HG03159 (cell line): Measurements from ENCODE around the gene RNASEH2B.

Source experiments
- ATAC-seq: cut with Tn5 transposase; IDR thresholded peaks from one replicate; pipeline ENCODE4 v1.9.1; 2021; ENCODE audit warnings: mild to moderate bottlenecking, moderate library complexity; ENCODE audit not compliant: unreplicated experiment

The RNASEH2B gene

GRCh38 chr13:50991579-50992521, 82.3 kb downstream of the RNASEH2B start:
- ATAC-seq, result peak; percentile 91

GRCh38 chr13:50993371-50993770, 83.8 kb downstream of the RNASEH2B start:
- ATAC-seq, result no peak

- no peak for ATAC-seq
These were observed 84.3 kb downstream of the RNASEH2B start for GRCh38 chr13:50993934-50994333.

GRCh38 chr13:50994651-50995050, 85.1 kb downstream of the RNASEH2B start:
- no peak for ATAC-seq

GRCh38 chr13:50995854-50996253, 86.3 kb downstream of the RNASEH2B start:
- ATAC-seq, result no peak

- ATAC-seq, result no peak
These were observed 88.7 kb downstream of the RNASEH2B start for GRCh38 chr13:50998326-50998725.

- ATAC-seq, result no peak
These were observed 90.0 kb downstream of the RNASEH2B start for GRCh38 chr13:50999641-51000040.

- ATAC-seq, result no peak
These were observed 90.5 kb downstream of the RNASEH2B start for GRCh38 chr13:51000061-51000460.

GRCh38 chr13:51000571-51001260, 91.1 kb downstream of the RNASEH2B start:
- no peak for ATAC-seq

- ATAC-seq, result no peak
These were observed 91.7 kb downstream of the RNASEH2B start for GRCh38 chr13:51001335-51001734.

- no peak for ATAC-seq
These were observed 93.1 kb downstream of the RNASEH2B start for GRCh38 chr13:51002736-51003135.

GRCh38 chr13:51003642-51004041, 94.1 kb downstream of the RNASEH2B start:
- no peak for ATAC-seq

GRCh38 chr13:51004111-51004865, 94.7 kb downstream of the RNASEH2B start:
- no peak for ATAC-seq

- ATAC-seq, result no peak
These were observed 95.4 kb downstream of the RNASEH2B start for GRCh38 chr13:51004918-51005460.

- ATAC-seq, result no peak
These were observed 96.0 kb downstream of the RNASEH2B start for GRCh38 chr13:51005566-51005965.
